ENCODE measurements around the gene HPD.
"Not testable (repeated sequence)": the region's sequence is repeated elsewhere in the genome, so short reads cannot be mapped to it uniquely, and the experiment has no call there.

Gene HPD

DNA sequence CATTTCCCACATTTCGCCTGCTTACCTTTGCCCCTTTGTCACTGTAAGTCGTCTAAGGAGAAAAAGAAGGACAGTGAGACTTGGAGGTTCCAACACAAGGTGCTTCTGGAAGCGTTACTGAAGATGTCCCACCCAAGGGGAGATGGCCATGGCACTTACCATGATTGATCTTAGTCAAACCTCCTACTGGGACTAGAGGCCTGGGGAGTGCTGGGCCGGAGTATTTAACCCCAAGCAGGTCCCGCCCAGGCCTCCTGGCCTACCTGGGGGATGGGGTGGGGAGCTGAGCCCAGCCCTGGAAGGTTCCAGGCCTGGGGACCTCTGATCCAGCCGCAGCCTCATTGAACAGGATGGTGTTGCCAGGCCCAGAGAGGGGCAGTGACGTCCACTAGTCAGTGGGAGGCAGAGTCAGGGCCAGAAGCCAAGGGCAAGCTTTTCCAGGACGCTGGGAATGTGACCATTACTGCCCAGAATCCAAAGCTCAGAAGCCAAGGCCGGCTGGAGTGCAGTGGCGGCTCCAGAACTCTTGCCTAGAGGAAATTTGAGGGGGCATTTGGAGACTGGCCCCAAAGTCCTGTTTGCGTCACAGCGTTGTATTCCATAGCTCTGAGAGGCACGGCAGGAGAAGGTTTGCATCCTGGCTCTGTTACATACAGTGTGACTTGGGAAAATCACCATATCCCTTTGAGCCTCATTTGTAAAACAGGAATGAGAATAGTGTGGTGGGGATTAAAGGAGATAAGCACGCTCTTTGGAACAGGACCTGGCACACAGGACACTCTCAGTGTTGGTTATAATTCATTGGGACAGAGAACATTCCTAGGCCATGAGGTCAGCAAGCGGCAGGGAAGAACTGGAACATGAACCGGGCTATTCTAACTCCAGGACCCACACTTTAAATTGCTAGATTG lies at the start of gene HPD:
TSS of gene HPD (minus strand) at position 198 of the 911 bp plus-strand sequence. CDS start at position 162, 36 bp downstream.
- Histone ChIP-seq H3K36me3 (ENCODE audit: insufficient read depth, low read depth, low read length) (no peaks in the 10 kb centered on the region), H3K27me3 (ENCODE audit: insufficient read depth, low read length) (no peaks in the 10 kb centered on the region), H3K27ac (ENCODE audit: low read length) (no peak within 1 kb of the TSS), H3K9ac (ENCODE audit: low read depth, low read length) (peak within 1 kb of the TSS; percentile 43; the same call in 1 of the 2 replicates), H3K4me1 (ENCODE audit: insufficient read depth, low read length) (peaks cover 12% of the 10 kb centered on the region), H3K4me3 (ENCODE audit: low read length) (no peak within 1 kb of the TSS), H3K9me3 (ENCODE audit: insufficient read depth, low read depth, low read length) (no peaks in the 10 kb centered on the region)

- H3K4me1 ChIP-seq (ENCODE audit: insufficient read depth, low read length): no peaks in the 10 kb centered on the region
- H3K27ac ChIP-seq (ENCODE audit: low read length): no peak overlapping the region
- no peaks in the 10 kb centered on the region for H3K9me3 ChIP-seq (ENCODE audit: insufficient read depth, low read depth, low read length)
- no peak overlapping the region for H3K9ac ChIP-seq (ENCODE audit: low read depth, low read length)
- H3K36me3 ChIP-seq (ENCODE audit: insufficient read depth, low read depth, low read length): peaks cover 53% of the 10 kb centered on the region
- no peak overlapping the region for H3K4me3 ChIP-seq (ENCODE audit: low read length)
- H3K27me3 ChIP-seq (ENCODE audit: insufficient read depth, low read length): no peaks in the 10 kb centered on the region
These were observed 47.1 kb upstream of the HPD start for GRCh38 chr12:121905746-121906145.

GRCh38 chr12:121903202-121903601 lies 44.5 kb upstream of the HPD start:
- Histone ChIP-seq H3K27ac (ENCODE audit: low read length) (no peak overlapping the region), H3K27me3 (ENCODE audit: insufficient read depth, low read length) (no peaks in the 10 kb centered on the region), H3K9me3 (ENCODE audit: insufficient read depth, low read depth, low read length) (no peaks in the 10 kb centered on the region), H3K36me3 (ENCODE audit: insufficient read depth, low read depth, low read length) (peaks cover 55% of the 10 kb centered on the region), H3K4me1 (ENCODE audit: insufficient read depth, low read length) (no peaks in the 10 kb centered on the region), H3K9ac (ENCODE audit: low read depth, low read length) (no peak overlapping the region), H3K4me3 (ENCODE audit: low read length) (no peak overlapping the region)

GRCh38 chr12:121899590-121899989 lies 40.9 kb upstream of the HPD start:
- H3K4me3 ChIP-seq (ENCODE audit: low read length): no peak overlapping the region
- no peaks in the 10 kb centered on the region for H3K27me3 ChIP-seq (ENCODE audit: insufficient read depth, low read length)
- H3K9me3 ChIP-seq (ENCODE audit: insufficient read depth, low read depth, low read length): no peaks in the 10 kb centered on the region
- H3K36me3 ChIP-seq (ENCODE audit: insufficient read depth, low read depth, low read length): peaks cover 63% of the 10 kb centered on the region
- H3K4me1 ChIP-seq (ENCODE audit: insufficient read depth, low read length): no peaks in the 10 kb centered on the region
- no peak overlapping the region for H3K9ac ChIP-seq (ENCODE audit: low read depth, low read length)
- no peak overlapping the region for H3K27ac ChIP-seq (ENCODE audit: low read length)

- no peaks in the 10 kb centered on the region for H3K4me1 ChIP-seq (ENCODE audit: insufficient read depth, low read length)
- H3K27me3 ChIP-seq (ENCODE audit: insufficient read depth, low read length): no peaks in the 10 kb centered on the region
- H3K9ac ChIP-seq (ENCODE audit: low read depth, low read length): no peak overlapping the region
- peaks cover 55% of the 10 kb centered on the region for H3K36me3 ChIP-seq (ENCODE audit: insufficient read depth, low read depth, low read length)
- no peak overlapping the region for H3K27ac ChIP-seq (ENCODE audit: low read length)
- H3K4me3 ChIP-seq (ENCODE audit: low read length): no peak overlapping the region
- no peaks in the 10 kb centered on the region for H3K9me3 ChIP-seq (ENCODE audit: insufficient read depth, low read depth, low read length)
These were observed 39.6 kb upstream of the HPD start for GRCh38 chr12:121898287-121898686.

- Histone ChIP-seq H3K4me1 (ENCODE audit: insufficient read depth, low read length) (0 out of 2 replicates have a peak, but pooled peaks cover under 1% of the 10 kb centered on the region), H3K36me3 (ENCODE audit: insufficient read depth, low read depth, low read length) (peaks cover 35% of the 10 kb centered on the region), H3K9me3 (ENCODE audit: insufficient read depth, low read depth, low read length) (no peaks in the 10 kb centered on the region), H3K4me3 (ENCODE audit: low read length) (no peak overlapping the region), H3K9ac (ENCODE audit: low read depth, low read length) (no peak overlapping the region), H3K27ac (ENCODE audit: low read length) (no peak overlapping the region), H3K27me3 (ENCODE audit: insufficient read depth, low read length) (peaks cover 6% of the 10 kb centered on the region; the same call in 1 of the 2 replicates)
These were observed 36.0 kb upstream of the HPD start for GRCh38 chr12:121894633-121895032.

- Histone ChIP-seq H3K4me3 (ENCODE audit: low read length) (no peak overlapping the region), H3K4me1 (ENCODE audit: insufficient read depth, low read length) (peaks cover 5% of the 10 kb centered on the region; the same call in 1 of the 2 replicates), H3K36me3 (ENCODE audit: insufficient read depth, low read depth, low read length) (peaks cover 29% of the 10 kb centered on the region), H3K9ac (ENCODE audit: low read depth, low read length) (no peak overlapping the region), H3K27ac (ENCODE audit: low read length) (no peak overlapping the region), H3K27me3 (ENCODE audit: insufficient read depth, low read length) (peaks cover 9% of the 10 kb centered on the region; the same call in 1 of the 2 replicates), H3K9me3 (ENCODE audit: insufficient read depth, low read depth, low read length) (no peaks in the 10 kb centered on the region)
These were observed 35.4 kb upstream of the HPD start for GRCh38 chr12:121893961-121894460.

- H3K27me3 ChIP-seq (ENCODE audit: insufficient read depth, low read length): peaks cover 9% of the 10 kb centered on the region; the same call in 1 of the 2 replicates
- no peaks in the 10 kb centered on the region for H3K9me3 ChIP-seq (ENCODE audit: insufficient read depth, low read depth, low read length)
- peaks cover 5% of the 10 kb centered on the region; the same call in 1 of the 2 replicates for H3K4me1 ChIP-seq (ENCODE audit: insufficient read depth, low read length)
- no peak overlapping the region for H3K9ac ChIP-seq (ENCODE audit: low read depth, low read length)
- H3K36me3 ChIP-seq (ENCODE audit: insufficient read depth, low read depth, low read length): peaks cover 23% of the 10 kb centered on the region
- H3K27ac ChIP-seq (ENCODE audit: low read length): no peak overlapping the region
- H3K4me3 ChIP-seq (ENCODE audit: low read length): no peak overlapping the region
These were observed 34.3 kb upstream of the HPD start for GRCh38 chr12:121892673-121893561.

GRCh38 chr12:121889661-121890060 lies 31.0 kb upstream of the HPD start:
- H3K27ac ChIP-seq (ENCODE audit: low read length): not testable (repeated sequence)
- peak overlapping the region; percentile 91; the same call in 1 of the 2 replicates for H3K9ac ChIP-seq (ENCODE audit: low read depth, low read length)

DNA sequence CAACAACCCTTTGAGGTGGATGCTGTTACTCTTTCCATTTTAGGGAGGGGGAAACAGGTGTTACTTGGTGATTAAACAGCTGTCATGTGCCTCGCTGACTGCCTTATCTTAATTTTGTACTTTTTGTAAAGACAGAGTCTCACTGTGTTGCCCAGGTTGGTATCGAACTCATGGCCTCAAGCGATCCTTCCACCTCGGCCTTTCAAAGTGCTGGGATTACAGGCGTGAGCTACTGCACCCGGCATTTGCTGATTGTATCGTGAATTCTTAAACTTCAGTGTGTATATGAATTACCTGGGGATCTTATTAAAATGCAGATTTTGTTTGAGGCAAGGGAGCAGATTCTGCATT lies 30.6 kb upstream of the HPD start:
- Histone ChIP-seq H3K4me3 (ENCODE audit: low read length) (peak overlapping the region; percentile 90), H3K9me3 (ENCODE audit: insufficient read depth, low read depth, low read length) (no peaks in the 10 kb centered on the region), H3K4me1 (ENCODE audit: insufficient read depth, low read length) (peaks cover 5% of the 10 kb centered on the region; the same call in 1 of the 2 replicates), H3K27me3 (ENCODE audit: insufficient read depth, low read length) (peaks cover 9% of the 10 kb centered on the region; the same call in 1 of the 2 replicates), H3K36me3 (ENCODE audit: insufficient read depth, low read depth, low read length) (peaks cover 6% of the 10 kb centered on the region; the same call in 1 of the 2 replicates), H3K9ac (ENCODE audit: low read depth, low read length) (peak overlapping the region; percentile 91), H3K27ac (ENCODE audit: low read length) (no peak overlapping the region)

More at GRCh38 chr12:121889661-121890060, 31.0 kb upstream of the HPD start:
- H3K27me3 ChIP-seq (ENCODE audit: insufficient read depth, low read length); H3K36me3 ChIP-seq (ENCODE audit: insufficient read depth, low read depth, low read length); H3K4me1 ChIP-seq (ENCODE audit: insufficient read depth, low read length); H3K9me3 ChIP-seq (ENCODE audit: insufficient read depth, low read depth, low read length): not testable (repeated sequence)
- H3K4me3 ChIP-seq (ENCODE audit: low read length): peak overlapping the region; percentile 90
